Activated naive CD4-positive, alpha-beta T cell treated with anti-CD3 and anti-CD28 coated beads, Interleukin-2, amount 50 U/mL, for 72 hours (primary cell): ENCODE results near the gene LFNG. TPM values are rescaled to one million over a fixed set of nuclear protein-coding genes. Genes with fewer than 3 reads are reported as not detected.

ENCODE experiments used
- ATAC-seq, 2 donors: fragments of 150-1000 bp; cut with Tn5 transposase; 2 replicates each; pipeline ENCODE4 v1.10.0; 2021; ENCODE audit warnings: mild to moderate bottlenecking in 2 of 2, moderate library complexity in 2 of 2
- DNase-seq, 2 donors: peaks; one replicate each; pipeline ENCODE4 v3.0.0; 2021 to 2022; ENCODE audit warnings: low spot score in 2 of 2
- H3K27ac Mint-ChIP-seq, 2 donors: one replicate each; pipeline ENCODE4 v1.8.0; 2022; ENCODE audit warnings: mild to moderate bottlenecking in 2 of 2, mixed read lengths in 2 of 2
- H3K36me3 Mint-ChIP-seq, 2 donors: one replicate each; pipeline ENCODE4 v1.8.0; 2022; ENCODE audit warnings: mixed read lengths in 2 of 2
- H3K9me3 Mint-ChIP-seq, 2 donors: one replicate each; pipeline ENCODE4 v1.8.0; 2022; ENCODE audit warnings: mixed read lengths in 2 of 2
- total RNA-seq, 2 donors: library from RNA; stranded (reverse); gene quantifications; one replicate each; pipeline ENCODE4 v1.2.3, GENCODE V29; 2022

LFNG gene
- total RNA-seq, 2 donors from 2014 or later: 17.8 to 21.1 TPM

DNA sequence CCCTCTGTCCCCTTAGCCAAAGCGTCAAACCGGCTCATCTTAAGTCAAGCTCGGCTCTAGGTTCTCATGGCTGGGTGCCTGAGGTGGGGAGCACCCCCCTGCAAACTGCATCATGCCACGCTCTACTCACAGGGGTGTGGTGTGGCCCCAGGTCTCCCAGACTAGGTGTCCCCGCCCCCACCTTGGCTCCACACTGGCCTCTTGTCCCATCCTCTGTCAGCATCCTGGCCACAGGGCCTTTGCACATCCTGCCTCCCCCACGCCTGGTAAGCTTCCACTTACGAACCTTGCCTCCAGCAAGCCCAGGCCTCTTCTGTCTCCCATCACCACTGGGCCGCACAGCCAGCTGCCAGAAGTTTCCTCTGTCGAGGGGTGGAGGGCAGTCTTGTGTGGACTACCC, 23.2 kb upstream of the LFNG start:
- no peaks in the 10 kb centered on the region for H3K36me3 Mint-ChIP-seq
- DNase-seq (no peak), ATAC-seq (no peak)
- H3K27ac Mint-ChIP-seq: no peak overlapping the region
- H3K9me3 Mint-ChIP-seq: peaks cover 5 to 9% of the 10 kb centered on the region in 2 donors

DNA sequence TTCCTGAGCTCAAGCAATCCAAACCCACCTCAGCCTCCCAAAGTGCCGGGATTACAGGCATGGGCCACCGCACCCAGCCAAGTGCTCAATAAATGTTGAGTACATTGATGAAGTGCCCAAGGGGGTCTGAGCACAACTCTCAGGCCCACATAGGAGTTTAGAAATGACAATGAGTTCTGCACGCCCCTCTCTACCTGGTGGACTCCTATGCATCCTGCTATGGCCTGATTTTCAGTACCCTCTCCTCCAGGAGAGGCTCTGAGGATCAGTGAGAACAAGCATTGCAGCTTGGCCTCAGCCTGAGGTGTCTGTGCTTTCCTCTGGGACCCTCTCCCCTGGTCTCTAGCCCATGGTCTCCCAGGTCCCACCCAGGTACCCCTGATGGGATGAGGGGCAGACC, 22.5 kb upstream of the LFNG start:
- peaks cover 2% of the 10 kb centered on the region in 2 donors for H3K9me3 Mint-ChIP-seq
- no peak for ATAC-seq
- DNase-seq: no peak
- no peak overlapping the region for H3K27ac Mint-ChIP-seq
- no peaks in the 10 kb centered on the region for H3K36me3 Mint-ChIP-seq

DNA sequence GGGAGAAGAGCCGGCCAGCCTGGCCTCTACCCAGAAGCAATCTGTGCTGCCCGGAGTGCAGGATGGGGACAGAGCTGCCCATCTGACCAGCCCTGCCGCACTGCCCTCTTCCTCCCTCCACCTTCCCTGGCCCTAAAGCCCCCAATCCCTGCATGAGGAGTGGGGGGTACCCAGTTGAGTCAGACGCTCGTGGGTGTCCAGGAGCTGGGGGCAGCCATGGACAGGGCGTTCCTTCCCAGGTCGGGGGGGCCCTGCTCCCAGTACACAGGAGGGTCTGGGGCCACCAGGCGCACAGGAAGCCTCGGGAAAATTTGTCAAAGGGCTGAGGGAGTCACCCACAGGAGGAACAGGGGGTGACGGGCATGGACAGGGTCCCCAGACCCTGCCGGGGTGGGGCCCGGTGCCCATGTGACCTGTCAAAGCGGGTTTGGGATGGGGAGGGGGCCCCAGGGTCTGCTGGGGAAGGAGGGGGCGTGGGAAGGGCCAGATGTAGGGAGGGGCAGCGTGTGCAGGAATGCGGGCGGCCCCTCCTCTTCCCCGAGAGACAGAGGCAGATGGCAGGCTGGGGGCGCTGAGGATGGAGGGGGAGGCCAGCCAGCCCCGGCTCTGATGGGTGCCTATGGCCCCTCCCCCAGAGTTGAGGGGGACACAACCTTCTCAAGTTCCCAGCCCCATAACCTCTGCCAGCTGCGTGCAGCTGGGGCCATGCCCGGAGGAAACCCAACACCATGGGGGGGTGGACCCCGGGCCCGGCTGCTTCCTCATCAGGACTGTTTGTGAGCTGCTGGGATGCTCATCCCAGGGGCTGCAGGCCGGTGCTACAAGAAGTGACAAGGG, 21.9 kb upstream of the LFNG start:
- ATAC-seq: no peak
- no peaks in the 10 kb centered on the region for H3K36me3 Mint-ChIP-seq
- H3K9me3 Mint-ChIP-seq: no peaks in the 10 kb centered on the region
- no peak for DNase-seq
- no peak overlapping the region for H3K27ac Mint-ChIP-seq

DNA sequence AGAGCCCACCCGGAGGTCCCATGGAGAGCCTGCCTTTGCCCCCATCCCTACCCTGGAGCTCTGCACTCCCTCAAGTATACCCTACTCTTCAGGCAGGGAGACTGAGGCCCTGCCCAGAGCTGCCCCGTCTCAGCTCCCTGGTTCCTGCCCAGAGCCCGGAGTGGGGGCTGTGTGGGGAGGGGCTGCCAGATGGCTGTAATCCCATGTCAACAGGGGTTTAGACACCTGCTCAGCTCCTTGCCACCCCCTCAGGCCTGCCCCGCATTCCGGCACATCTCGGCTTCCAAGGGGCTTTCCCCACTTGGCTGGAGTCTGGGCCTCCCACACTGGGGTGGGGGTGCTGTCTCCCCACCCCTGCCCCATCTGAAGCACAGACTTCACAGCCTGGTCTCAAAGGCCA, 20.9 kb upstream of the LFNG start:
- H3K9me3 Mint-ChIP-seq: no peaks in the 10 kb centered on the region
- DNase-seq: no peak
- no peaks in the 10 kb centered on the region for H3K36me3 Mint-ChIP-seq
- H3K27ac Mint-ChIP-seq: no peak overlapping the region
- no peak for ATAC-seq

DNA sequence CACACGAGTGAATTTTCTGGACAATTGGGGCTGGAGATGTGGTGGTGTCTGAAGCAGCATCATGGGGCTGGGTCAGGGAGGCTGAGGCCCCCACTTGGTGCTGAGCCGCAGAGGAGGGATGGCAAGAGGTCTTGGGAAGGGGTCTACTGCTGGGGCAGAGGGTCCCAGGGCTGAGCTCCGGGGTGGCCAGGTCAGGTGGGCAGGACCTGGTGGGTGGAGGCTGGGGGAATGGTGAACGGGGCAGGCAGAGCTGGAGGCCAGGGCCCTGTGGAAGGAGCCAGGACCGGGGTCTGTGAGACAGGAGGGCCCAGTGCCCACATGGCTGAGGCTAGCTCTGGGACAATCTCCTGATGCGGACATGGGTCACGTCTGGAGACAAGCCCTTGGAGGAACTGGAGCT, 20.4 kb upstream of the LFNG start:
- no peak overlapping the region for H3K27ac Mint-ChIP-seq
- no peak for DNase-seq
- no peak for ATAC-seq
- H3K9me3 Mint-ChIP-seq: no peaks in the 10 kb centered on the region
- no peaks in the 10 kb centered on the region for H3K36me3 Mint-ChIP-seq

DNA sequence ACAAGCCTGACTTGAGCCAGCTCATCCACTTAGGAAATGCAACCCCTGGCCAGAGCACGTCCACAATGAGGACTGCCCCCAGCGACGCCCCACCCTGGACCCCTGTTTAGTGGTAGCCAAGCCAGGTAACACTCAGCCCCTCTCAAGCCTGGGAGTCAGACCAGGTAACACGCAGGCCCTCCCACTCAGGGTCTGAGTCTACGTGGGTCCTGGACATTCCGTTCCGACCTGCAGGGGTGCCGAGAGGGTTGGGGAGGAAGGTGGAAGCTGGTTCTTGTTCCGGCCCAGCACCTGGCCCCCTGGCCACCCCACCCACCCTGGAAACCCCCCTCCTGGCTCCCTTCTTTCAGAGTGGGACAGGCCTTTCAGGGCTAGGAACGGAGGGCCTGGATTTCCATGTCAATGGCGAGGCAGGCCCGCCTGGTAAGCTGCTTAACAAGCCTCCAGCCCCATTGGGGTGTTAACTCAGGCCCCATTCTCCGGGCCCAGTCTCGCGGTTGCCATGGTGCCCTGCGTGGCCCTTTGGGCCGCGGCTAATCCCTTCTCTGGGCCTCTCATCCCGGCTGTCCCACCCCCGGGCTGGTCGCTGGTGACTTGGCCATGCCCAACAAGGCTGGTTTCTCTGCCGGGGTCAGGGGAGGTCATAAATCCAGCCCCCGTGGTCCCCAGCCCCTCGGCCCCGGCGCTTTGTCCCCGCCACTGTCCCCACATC, 19.7 kb upstream of the LFNG start:
- DNase-seq (no peak), ATAC-seq (no peak)
- H3K9me3 Mint-ChIP-seq: no peaks in the 10 kb centered on the region
- H3K27ac Mint-ChIP-seq: no peak overlapping the region
- no peaks in the 10 kb centered on the region for H3K36me3 Mint-ChIP-seq

DNA sequence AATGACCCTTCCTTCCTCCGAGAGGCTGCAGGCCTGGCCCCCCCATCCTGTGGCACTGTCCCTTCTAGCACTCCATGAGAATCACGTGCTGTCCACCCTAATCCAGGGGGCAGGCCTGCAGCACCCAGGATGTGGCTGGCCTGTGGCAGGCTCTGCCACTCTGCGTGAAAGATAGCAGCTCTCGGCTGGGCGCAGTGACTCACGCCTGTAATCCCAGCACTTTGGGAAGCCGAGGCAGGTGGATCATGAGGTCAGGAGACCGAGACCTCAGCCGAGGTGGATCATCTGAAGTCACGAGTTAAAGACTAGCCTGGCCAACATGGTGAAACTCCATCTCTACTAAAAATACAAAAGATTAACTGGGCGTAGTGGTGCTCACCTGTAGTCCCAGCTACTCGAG, 18.9 kb upstream of the LFNG start:
- no peaks in the 10 kb centered on the region for H3K9me3 Mint-ChIP-seq

DNA sequence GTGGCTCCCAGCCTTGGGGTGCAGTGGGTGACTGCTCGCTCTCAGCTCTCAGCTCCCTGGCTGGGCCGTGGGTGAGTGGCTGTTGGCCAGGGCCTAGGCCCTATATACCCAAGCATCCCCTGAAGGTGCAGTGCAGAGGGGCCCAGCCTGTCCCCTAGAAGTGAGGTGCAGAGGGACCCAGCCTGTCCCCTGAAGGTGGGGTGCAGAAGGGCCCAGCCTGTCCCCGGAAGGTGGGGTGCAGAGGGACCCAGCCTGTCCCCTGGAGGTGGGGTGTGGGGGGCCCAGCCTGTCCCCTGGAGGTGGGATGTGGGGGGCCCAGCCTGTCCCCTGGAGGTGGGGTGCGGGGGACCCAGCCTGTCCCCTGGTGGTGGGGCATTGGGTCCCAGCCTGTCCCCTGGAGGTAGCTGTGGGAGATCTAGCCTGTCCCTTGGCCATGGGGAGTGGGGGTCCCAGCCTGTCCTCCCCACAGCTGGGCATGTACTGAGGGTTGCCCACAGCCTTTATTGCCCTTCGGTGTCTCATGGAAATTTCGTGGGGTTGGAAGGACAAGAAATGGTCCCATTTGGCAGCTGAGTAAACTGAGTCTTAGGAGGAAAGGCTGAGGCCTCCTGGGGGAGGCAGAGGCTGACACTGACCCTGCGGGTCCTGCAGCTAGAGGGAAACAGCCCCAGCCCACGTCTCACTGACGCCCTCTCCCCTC, 17.5 kb upstream of the LFNG start:
- ATAC-seq (no peak), DNase-seq (no peak)
- Mint-ChIP-seq H3K9me3 (no peaks in the 10 kb centered on the region), H3K36me3 (no peaks in the 10 kb centered on the region), H3K27ac (no peak overlapping the region)

More for the DNA sequence above, 18.9 kb upstream of the LFNG start:
- no peak overlapping the region for H3K27ac Mint-ChIP-seq
- DNase-seq (no peak), ATAC-seq (no peak)
- H3K36me3 Mint-ChIP-seq: no peaks in the 10 kb centered on the region

DNA sequence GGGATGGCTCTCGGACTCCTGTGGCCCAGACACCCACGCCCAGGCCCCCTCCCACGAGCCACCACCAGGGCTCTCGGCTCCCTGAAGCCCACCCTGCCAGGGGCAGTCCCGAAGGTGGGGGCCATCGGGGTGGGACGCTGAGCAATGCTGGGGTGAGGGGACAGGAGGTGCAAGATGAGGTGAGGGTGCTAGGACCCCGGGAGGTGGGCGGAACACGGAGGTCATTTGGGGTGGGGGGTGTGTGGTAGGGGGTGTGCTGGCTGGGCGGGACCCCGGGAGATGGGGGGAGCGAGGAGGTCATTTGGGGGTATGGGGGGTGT, 17.0 kb upstream of the LFNG start:
- no peaks in the 10 kb centered on the region for H3K9me3 Mint-ChIP-seq
- no peak for DNase-seq
- no peaks in the 10 kb centered on the region for H3K36me3 Mint-ChIP-seq
- no peak overlapping the region for H3K27ac Mint-ChIP-seq
- no peak for ATAC-seq

DNA sequence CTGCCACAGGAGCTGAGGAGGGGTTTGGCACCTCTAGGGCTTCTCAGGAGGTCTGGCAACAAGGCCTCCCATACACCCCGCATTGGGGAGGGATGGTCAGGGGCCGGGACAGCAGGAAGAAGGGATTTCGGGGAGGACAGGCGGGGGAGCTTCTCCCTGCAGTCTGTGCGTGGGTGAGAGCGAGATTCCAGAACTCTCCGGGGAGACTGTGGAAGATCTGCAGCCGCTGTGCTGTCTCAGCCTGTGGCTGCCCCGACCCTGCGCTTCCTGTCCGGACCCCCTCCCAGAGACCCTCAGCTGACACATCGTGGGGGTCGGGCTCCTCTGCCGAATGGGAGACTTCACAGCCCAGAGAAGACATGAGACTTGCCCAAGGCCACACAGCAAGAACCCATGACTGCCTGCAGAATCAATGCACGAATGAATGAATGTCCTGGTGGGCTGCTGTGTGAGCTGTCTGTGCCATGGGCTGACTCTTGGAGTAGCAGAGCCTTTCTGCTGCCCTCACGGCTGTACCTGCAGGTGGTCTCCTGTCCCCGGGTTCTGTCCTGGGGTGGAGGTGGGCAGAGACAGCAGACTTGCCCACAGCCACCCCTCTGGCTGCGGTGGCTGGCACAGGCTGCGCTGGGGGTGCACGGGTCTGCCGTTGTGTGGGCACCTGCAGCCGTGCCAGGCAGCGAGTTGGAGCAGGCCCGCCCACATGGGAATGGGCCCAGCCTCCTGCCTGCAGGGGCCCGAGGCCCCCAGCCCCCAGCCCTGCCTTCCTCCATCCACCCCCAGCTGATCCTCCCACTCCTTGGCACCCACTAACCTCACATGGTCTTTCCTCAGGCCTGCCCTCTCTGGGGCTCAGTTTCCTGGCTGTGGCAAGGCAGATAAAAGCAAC, 16.3 kb upstream of the LFNG start:
- Mint-ChIP-seq H3K9me3 (no peaks in the 10 kb centered on the region), H3K27ac (peak overlapping the region in 1 of 2 donors; percentile 74), H3K36me3 (no peaks in the 10 kb centered on the region)
- no peak for ATAC-seq
- DNase-seq: no peak

DNA sequence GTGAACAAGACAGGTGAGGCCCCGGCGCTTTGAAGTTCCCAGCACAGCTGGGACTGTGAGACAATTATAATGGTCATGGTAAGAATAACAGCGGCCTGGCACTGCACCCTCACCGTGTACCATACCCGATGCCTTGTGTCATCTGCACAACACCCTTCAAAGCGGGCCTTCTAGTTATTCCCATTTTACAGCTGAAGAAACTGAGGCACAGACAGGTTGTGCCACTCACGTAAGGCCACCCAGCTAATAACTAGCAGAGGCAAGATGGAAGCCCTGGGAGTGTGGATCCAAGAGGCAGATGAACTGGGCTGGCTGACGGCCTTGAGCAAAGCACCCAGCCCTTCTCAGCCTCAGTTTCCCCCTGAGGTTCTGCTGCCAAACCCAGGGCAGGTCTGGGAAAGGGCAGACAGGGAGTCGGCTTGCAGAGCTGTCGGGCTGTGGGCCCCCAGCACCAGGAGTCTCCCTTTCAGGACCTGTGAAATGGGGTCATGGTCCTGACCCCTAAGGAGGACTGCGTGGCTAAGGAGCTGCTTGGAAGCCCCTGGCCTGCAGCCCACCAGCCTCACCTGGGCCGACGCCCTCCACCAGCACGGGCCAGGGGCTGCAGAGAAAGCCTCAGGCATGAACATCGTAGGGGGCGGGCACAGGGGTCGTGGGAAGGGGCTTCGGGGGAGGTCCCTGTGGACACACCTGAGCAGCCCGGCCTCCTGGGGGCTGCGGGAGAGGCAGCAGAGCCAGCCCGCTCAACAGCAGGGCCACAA, 15.3 kb upstream of the LFNG start:
- DNase-seq: no peak
- no peak for ATAC-seq
- no peaks in the 10 kb centered on the region for H3K9me3 Mint-ChIP-seq
- peak overlapping the region in 1 of 2 donors; percentile 74 for H3K27ac Mint-ChIP-seq
- H3K36me3 Mint-ChIP-seq: no peaks in the 10 kb centered on the region

DNA sequence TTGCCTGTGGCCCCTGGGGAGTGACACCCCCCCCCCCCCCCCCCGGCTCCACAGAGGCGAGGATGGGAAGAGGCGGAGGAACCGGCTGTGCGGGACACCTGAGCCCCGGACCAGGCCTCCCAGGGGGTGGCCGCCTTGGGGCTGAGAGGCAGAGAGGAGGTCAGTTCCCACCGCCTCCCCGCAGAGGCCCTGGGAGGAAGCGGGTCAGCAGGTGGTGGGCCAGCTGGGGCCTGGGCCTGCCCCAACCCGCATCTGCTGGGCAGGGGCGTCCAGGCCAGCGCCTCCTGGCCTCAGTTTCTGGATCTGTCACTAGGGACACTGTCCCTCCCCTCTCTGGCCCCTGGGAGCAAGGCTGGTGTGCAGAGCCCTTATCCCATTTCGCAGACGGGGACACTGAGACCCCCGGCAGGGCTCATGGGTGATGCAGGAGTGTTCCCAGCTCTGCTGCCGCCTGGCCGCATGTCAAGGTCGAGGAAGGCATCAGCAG, 14.6 kb upstream of the LFNG start:
- DNase-seq (no peak), ATAC-seq (no peak)
- no peak overlapping the region for H3K27ac Mint-ChIP-seq
- H3K36me3 Mint-ChIP-seq: no peaks in the 10 kb centered on the region
- no peaks in the 10 kb centered on the region for H3K9me3 Mint-ChIP-seq

DNA sequence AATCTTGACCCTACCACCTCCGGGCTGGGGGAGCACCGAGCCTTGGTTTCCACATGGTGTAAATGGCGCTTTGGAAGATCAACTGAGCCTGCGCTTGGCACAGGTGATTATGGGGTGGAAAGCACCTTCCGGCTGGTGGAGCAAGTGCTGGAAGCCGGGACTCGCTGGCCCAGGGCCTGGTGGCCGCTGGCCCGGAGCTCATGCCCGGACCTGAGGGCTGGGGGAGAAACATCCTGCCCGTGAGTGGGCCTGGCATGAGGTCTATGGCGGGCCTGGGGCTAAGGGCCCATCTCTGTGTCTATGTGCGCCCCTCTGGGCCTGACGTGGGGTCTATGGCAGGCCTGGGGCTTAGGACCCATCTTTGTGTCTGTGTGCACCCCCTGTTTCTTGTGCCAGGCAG, 14.2 kb upstream of the LFNG start:
- no peak overlapping the region for H3K27ac Mint-ChIP-seq
- ATAC-seq: no peak
- DNase-seq: no peak

DNA sequence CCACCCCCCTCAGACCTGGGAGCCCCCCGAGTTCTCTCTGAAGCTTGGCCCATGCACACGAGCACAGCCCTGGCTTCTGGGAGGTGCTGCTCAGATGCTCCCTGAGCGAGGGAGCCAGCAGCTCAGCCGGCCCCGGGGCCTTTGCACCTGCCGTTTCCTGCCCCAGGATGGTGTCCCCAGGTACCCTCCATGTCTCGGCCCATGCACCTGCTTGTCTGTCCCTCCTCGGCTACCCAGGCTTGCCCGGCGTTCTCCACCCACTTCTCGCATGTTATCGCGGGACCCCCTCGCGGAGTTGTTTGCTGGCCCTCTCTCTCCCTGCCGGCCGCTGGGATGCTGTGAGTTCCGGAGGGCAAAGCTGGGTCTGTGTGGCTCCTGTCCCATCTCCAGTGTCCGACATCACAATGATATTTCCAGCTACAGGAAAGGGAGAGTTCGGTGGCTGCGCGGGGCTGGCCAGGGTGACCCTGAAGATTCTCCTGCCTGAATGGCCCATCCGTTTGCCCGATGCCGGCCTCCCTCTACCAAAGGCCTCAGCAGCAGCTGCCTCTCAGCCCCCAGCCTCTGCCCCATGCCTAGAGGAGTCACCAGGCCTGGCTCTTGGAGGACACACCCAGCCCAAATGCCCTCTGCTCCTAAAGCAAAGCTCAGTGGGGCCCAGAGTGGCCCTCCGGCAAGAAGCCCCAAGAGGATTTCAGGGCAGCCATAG, 12.2 kb upstream of the LFNG start:
- no peak overlapping the region for H3K27ac Mint-ChIP-seq
- DNase-seq (no peak), ATAC-seq (no peak)
- H3K36me3 Mint-ChIP-seq: no peaks in the 10 kb centered on the region
- no peaks in the 10 kb centered on the region for H3K9me3 Mint-ChIP-seq

More for the DNA sequence above, 14.2 kb upstream of the LFNG start:
- H3K9me3 Mint-ChIP-seq: no peaks in the 10 kb centered on the region
- H3K36me3 Mint-ChIP-seq: no peaks in the 10 kb centered on the region

DNA sequence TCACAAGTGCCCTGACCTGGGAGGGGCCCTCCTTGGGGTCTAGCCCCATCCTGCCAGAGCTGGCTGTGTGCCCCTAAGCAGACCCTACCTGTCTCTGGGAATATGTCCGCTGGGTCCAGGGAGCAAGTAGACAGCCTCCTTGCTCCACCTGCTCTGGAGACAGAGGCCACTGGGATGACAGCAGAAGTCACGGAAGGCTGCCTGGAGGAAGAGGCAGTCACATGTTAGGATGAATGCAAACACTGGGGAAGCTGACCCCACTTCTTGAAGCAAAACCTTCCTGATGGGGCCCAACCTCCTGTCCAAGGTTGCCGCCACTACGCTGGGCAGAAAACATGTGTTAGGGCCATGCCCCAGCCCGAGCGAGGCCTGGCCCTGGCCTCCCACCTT, 11.7 kb upstream of the LFNG start:
- ATAC-seq (no peak), DNase-seq (no peak)
- Mint-ChIP-seq H3K36me3 (no peaks in the 10 kb centered on the region), H3K27ac (peak overlapping the region in 1 of 2 donors; percentile 86), H3K9me3 (no peaks in the 10 kb centered on the region)
